ENCODE results near the gene ATF7. TPM values are rescaled to one million over a fixed set of nuclear protein-coding genes. Genes with fewer than 3 reads are reported as not detected.
"Not testable (repeated sequence)": the region's sequence is repeated elsewhere in the genome, so short reads cannot be mapped to it uniquely, and the experiment has no call there.

Gene ATF7
- total and polyA plus RNA-seq, 2 of the 13 experiments (the other 11 are each of a cell fraction or from before 2014, with no cell fraction given): 9.6 to 16.2 TPM

DNA sequence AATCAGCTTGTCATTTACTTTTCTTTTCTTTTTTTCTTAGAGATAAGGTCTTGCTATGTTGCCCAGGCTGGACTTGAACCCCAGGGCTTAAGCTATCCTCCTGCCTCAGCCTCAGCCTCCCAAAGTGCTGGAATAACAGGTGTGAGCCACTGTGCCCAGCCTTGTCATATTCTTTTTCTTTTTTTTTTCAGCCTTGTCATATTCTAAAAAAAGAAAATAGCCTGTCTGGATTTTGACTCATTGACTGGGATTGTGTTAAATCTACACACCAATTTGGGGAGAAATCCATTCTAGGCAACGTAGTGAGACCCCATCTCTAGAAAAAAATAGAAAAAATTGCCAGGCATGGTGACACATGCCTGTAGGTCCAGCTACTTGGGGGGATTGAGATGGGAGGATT is 25.6 kb upstream of the ATF7 start (continued):
- no peak for TF ChIP-seq PHF5A (CRISPR knock-in tag; IDR thresholded peaks at IDR 0.05; ENCODE audit: low read depth, unreplicated experiment)

DNA sequence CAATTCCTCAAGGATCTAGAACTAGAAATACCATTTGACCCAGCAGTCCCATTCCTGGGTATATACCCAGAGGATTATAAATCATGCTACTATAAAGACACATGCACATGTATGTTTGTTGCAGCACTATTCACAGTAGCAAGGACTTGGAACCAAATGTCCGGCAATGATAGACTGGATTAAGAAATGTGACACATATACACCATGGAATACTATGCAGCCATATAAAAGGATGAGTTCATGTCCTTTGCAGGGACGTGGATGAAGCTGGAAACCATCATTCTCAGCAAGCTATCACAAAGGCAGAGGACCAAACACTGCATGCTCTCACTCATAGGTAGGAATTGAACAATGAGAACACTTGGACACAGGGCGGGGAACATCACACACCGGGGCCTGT is 20.1 kb upstream of the ATF7 start:
- CTCF ChIA-PET (ENCODE audit: low intra/inter-chr PET ratio, low total read pairs); H3K27me3 ChIP-seq (ENCODE audit: control insufficient read depth in 1 of 2, insufficient read depth in 2 of 2, low read length in 2 of 2); H3K27ac ChIP-seq (ENCODE audit: extremely low read length, insufficient read depth, low read length); DNase-seq (ENCODE audit: low spot score); H3K4me2 ChIP-seq (ENCODE audit: low read depth, low read length); H3K36me3 ChIP-seq (replicated peaks in 1 of 2; ENCODE audit: control insufficient read depth in 1 of 2, insufficient read depth in 2 of 2, low read length in 2 of 2); ATAC-seq; BruUV-seq (replicated peaks); H2AFZ ChIP-seq (ENCODE audit: low read length); intact Hi-C loops (cut with micrococcal nuclease; ENCODE audit: unreplicated experiment); H3K4me3 ChIP-seq (replicated peaks in 1 of 3; ENCODE audit: insufficient read depth in 1 of 3, low read depth in 2 of 3, low read length in 3 of 3); H3K9ac ChIP-seq (ENCODE audit: insufficient read depth, low read depth, low read length); H3K9me3 ChIP-seq (ENCODE audit: low read length); FAIRE-seq; H3K79me2 ChIP-seq (ENCODE audit: insufficient read depth, low read length); in situ Hi-C loops (cut with HindIII; ENCODE audit: extremely low pct_ligation_motif_present, low pct_unique_long_range_greater_than_20kb); H4K20me1 ChIP-seq (ENCODE audit: insufficient read depth, low read length); POLR2A ChIA-PET: not testable (repeated sequence)
- peaks cover 19% of the 10 kb centered on the region for H3K4me1 ChIP-seq (ENCODE audit: insufficient read depth, low read length)
- 87% methylated on average over 4 of the region's 4 CpGs for WGBS (ENCODE audit: low lambda C conversion rate)

DNA sequence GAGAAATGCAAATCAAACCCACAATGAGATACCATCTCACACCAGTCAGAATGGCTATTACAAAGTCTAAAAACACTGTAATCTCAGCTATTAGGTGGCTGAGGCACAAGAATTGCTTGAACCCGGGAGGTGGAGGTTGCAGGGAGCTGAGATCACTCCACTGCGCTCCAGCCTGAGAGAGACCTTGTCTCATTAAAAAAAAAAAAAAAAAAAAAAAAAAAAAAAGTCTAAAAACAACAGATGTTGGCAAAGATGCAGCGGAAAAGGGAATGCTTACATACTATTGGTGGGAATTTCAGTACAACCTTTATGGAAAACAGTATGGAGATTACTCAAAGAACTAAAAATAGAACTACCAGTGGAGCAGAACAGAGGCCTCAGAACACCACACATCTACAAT is 19.0 kb upstream of the ATF7 start:
- CTCF ChIA-PET (ENCODE audit: low intra/inter-chr PET ratio, low total read pairs): no interaction called here
- FAIRE-seq: no peak

More for the DNA sequence above, 19.0 kb upstream of the ATF7 start:
- 71% methylated on average over 3 of the region's 3 CpGs for WGBS (ENCODE audit: low lambda C conversion rate)
- in situ Hi-C loops (cut with HindIII; ENCODE audit: extremely low pct_ligation_motif_present, low pct_unique_long_range_greater_than_20kb): no loop called here
- no peaks in the 10 kb centered on the region for H3K36me3 ChIP-seq (replicated peaks in 1 of 2; ENCODE audit: control insufficient read depth in 1 of 2, insufficient read depth in 2 of 2, low read length in 2 of 2)
- intact Hi-C loops (cut with micrococcal nuclease; ENCODE audit: unreplicated experiment): no loop called here
- H3K9ac ChIP-seq (ENCODE audit: insufficient read depth, low read depth, low read length): no peak overlapping the region
- no peak overlapping the region for H3K4me2 ChIP-seq (ENCODE audit: low read depth, low read length)
- no peaks in the 10 kb centered on the region for H4K20me1 ChIP-seq (ENCODE audit: insufficient read depth, low read length)
- ATAC-seq (no peak), DNase-seq (ENCODE audit: low spot score) (no peak)
- no peaks in the 10 kb centered on the region for H3K79me2 ChIP-seq (ENCODE audit: insufficient read depth, low read length)
- H3K4me3 ChIP-seq (replicated peaks in 1 of 3; ENCODE audit: insufficient read depth in 1 of 3, low read depth in 2 of 3, low read length in 3 of 3): no peak overlapping the region
- H3K4me1 ChIP-seq (ENCODE audit: insufficient read depth, low read length): peaks cover 19% of the 10 kb centered on the region
- H2AFZ ChIP-seq (ENCODE audit: low read length): no peak overlapping the region
- no TSS peak for BruUV-seq (replicated peaks)
- no peaks in the 10 kb centered on the region for H3K9me3 ChIP-seq (ENCODE audit: low read length)
- H3K27me3 ChIP-seq (ENCODE audit: control insufficient read depth in 1 of 2, insufficient read depth in 2 of 2, low read length in 2 of 2): no peaks in the 10 kb centered on the region
- POLR2A ChIA-PET: interaction anchor here (1.0 kb wide), 1 partner anchor 19 kb away, joined by 4 read pairs; the partner anchor contains the start of gene ATF7
- H3K27ac ChIP-seq (ENCODE audit: extremely low read length, insufficient read depth, low read length): no peak overlapping the region
- TF ChIP-seq ZNF12 (CRISPR knock-in tag; IDR thresholded peaks at IDR 0.05) (no peak), ZNF766 (CRISPR knock-in tag; IDR thresholded peaks at IDR 0.05; ENCODE audit: borderline replicate concordance) (no peak), ELF1 (CRISPR knock-in tag; IDR thresholded peaks at IDR 0.05) (no peak), ZNF383 (CRISPR knock-in tag; IDR thresholded peaks at IDR 0.05; ENCODE audit: borderline replicate concordance) (no peak), IRF2 (CRISPR knock-in tag; IDR thresholded peaks at IDR 0.05) (no peak), SALL1 (CRISPR knock-in tag; IDR thresholded peaks at IDR 0.05) (no peak), KAT2B (IDR thresholded peaks at IDR 0.05; ENCODE audit: borderline replicate concordance, low read depth, low read length) (no peak), HES4 (CRISPR knock-in tag; IDR thresholded peaks at IDR 0.05; ENCODE audit: borderline replicate concordance) (no peak), GLI4 (CRISPR knock-in tag; IDR thresholded peaks at IDR 0.05; ENCODE audit: borderline replicate concordance) (no peak), FOXP1 (IDR thresholded peaks at IDR 0.05) (no peak), FOXP1 (CRISPR knock-in tag; IDR thresholded peaks at IDR 0.05) (no peak), ZNF720 (CRISPR knock-in tag; IDR thresholded peaks at IDR 0.05) (no peak)
- TF ChIP-seq, protein P1, sequence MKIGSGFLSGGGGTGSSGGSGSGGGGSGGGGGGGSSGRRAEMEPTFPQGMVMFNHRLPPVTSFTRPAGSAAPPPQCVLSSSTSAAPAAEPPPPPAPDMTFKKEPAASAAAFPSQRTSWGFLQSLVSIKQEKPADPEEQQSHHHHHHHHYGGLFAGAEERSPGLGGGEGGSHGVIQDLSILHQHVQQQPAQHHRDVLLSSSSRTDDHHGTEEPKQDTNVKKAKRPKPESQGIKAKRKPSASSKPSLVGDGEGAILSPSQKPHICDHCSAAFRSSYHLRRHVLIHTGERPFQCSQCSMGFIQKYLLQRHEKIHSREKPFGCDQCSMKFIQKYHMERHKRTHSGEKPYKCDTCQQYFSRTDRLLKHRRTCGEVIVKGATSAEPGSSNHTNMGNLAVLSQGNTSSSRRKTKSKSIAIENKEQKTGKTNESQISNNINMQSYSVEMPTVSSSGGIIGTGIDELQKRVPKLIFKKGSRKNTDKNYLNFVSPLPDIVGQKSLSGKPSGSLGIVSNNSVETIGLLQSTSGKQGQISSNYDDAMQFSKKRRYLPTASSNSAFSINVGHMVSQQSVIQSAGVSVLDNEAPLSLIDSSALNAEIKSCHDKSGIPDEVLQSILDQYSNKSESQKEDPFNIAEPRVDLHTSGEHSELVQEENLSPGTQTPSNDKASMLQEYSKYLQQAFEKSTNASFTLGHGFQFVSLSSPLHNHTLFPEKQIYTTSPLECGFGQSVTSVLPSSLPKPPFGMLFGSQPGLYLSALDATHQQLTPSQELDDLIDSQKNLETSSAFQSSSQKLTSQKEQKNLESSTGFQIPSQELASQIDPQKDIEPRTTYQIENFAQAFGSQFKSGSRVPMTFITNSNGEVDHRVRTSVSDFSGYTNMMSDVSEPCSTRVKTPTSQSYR (CRISPR knock-in tag; IDR thresholded peaks at IDR 0.05; ENCODE audit: borderline replicate concordance): no peak

All from HepG2 (cell line).